Tibial nerve (tissue), 4 donors: Measurements from ENCODE around the gene PRKAG1. TPM values are rescaled to one million over a fixed set of nuclear protein-coding genes. Genes with fewer than 3 reads are reported as not detected.

ENCODE experiments used
- DNase-seq, 2 donors: peaks; one replicate each; pipeline ENCODE4 v3.0.0-alpha.2; 2019; ENCODE audit warnings: low spot score in 2 of 2
- H3K27ac ChIP-seq, 4 donors: fragments of 200-600 bp; sonication (generic) in 3 of 4; one replicate each; pipeline ENCODE4 v1.5.1; 2017 to 2019; ENCODE audit warnings: mild to moderate bottlenecking in 1 of 4
- H3K27me3 ChIP-seq, 2 donors: fragments of 200-600 bp; sonication (generic) in 1 of 2; one replicate each; pipeline versions ENCODE4 v1.5.1 to v1.6.0; 2017 to 2019
- H3K36me3 ChIP-seq, 3 donors: fragments of 200-600 bp; sonication (generic); one replicate each; pipeline ENCODE4 v1.5.1; 2018 to 2019
- H3K4me1 ChIP-seq, 4 donors: fragments of 200-600 bp; sonication (generic) in 3 of 4; one replicate each; pipeline ENCODE4 v1.5.1; 2017 to 2019
- H3K4me3 ChIP-seq, 4 donors: fragments of 200-600 bp; sonication (generic) in 3 of 4; one replicate each; pipeline ENCODE4 v1.5.1; 2017 to 2019; ENCODE audit warnings: mild to moderate bottlenecking in 1 of 4, moderate library complexity in 1 of 4
- H3K9me3 ChIP-seq, 4 donors: fragments of 200-600 bp; sonication (generic) in 3 of 4; one replicate each; pipeline ENCODE4 v1.5.1; 2017 to 2019
- EP300 ChIP-seq, 2 donors: sonication (generic); formaldehyde crosslinking; IDR thresholded peaks; one replicate each; pipeline ENCODE4 v1.6.1; 2017; ENCODE audit warnings: antibody characterized with exemption in 2 of 2, mild to moderate bottlenecking in 1 of 2
- POLR2A ChIP-seq, 2 donors: fragments of 450-650 bp; IDR thresholded peaks; one replicate each; pipeline ENCODE4 v1.6.1; 2017; ENCODE audit warnings: antibody characterized with exemption in 2 of 2, mild to moderate bottlenecking in 2 of 2, moderate library complexity in 2 of 2
- WGBS, 2 donors: methylation state at CpG; one replicate each; pipeline ENCODE4 v1.1.5; 2018; 5-methylcytosine and 5-hydroxymethylcytosine counted together
- total RNA-seq, 4 donors: library from RNA; depleted of rRNA; stranded (reverse); fragments of >200 nt; gene quantifications; one replicate each; pipeline ENCODE4 v1.1.0, GENCODE V29; 2016
- TF ChIP-seq, protein P1 (sequence below), 5 experiments: fragments of 200-600 bp in 3 of 5; fragments of 450-650 bp in 2 of 5; sonication (generic) in 3 of 5; IDR thresholded peaks; one replicate each; pipeline ENCODE4 v1.5.1; 2016 to 2019; ENCODE audit warnings: antibody characterized with exemption in 5 of 5, mild to moderate bottlenecking in 3 of 5, moderate library complexity in 2 of 5

The PRKAG1 gene
- total RNA-seq, 4 donors from 2014 or later, result 40.6 to 60.7 (median 46.1) TPM

DNA sequence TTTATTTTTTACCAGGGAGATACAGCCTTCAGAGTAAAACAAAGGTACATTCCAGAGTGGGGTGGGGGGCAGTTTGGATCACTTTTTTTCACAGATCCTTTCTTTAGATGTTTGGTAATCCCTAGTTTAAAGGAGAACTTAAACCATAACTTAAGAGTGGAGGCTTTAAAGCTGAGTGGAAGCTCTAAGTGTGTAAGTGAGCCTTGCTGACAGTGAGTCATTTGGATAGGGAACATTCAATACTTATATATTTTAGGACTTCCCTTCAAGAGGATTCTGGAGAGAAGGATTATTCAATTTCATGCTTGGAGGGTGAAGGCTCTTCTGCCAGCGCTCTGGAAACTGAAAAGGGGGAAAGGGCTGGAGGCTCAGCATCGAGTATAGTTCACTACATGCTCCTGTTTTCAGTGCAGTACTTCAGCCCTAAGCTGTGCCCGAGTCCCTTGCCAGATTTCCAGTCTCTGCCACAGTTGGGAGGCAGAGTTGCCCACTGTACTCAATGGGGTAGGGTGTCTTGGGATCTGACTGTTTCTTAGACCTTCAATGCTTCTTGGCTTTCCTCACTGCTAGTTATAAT is 8.4 kb downstream of the PRKAG1 start:
- 84 to 93% methylated on average over 3 of the region's 3 CpGs for WGBS, 2 donors
- H3K9me3 ChIP-seq, result no peaks in the 10 kb centered on the region
- peaks cover 0 to 8% (median 0%) of the 10 kb centered on the region in 4 donors for H3K4me1 ChIP-seq
- H3K4me3 ChIP-seq, result no peak overlapping the region
- H3K36me3 ChIP-seq, result peaks cover 0 to 77% (median 13%) of the 10 kb centered on the region in 3 donors
- no peak for DNase-seq
- no peak for TF ChIP-seq EP300 (IDR thresholded peaks at IDR 0.05)
- TF ChIP-seq, protein P1, sequence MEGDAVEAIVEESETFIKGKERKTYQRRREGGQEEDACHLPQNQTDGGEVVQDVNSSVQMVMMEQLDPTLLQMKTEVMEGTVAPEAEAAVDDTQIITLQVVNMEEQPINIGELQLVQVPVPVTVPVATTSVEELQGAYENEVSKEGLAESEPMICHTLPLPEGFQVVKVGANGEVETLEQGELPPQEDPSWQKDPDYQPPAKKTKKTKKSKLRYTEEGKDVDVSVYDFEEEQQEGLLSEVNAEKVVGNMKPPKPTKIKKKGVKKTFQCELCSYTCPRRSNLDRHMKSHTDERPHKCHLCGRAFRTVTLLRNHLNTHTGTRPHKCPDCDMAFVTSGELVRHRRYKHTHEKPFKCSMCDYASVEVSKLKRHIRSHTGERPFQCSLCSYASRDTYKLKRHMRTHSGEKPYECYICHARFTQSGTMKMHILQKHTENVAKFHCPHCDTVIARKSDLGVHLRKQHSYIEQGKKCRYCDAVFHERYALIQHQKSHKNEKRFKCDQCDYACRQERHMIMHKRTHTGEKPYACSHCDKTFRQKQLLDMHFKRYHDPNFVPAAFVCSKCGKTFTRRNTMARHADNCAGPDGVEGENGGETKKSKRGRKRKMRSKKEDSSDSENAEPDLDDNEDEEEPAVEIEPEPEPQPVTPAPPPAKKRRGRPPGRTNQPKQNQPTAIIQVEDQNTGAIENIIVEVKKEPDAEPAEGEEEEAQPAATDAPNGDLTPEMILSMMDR (IDR thresholded peaks at IDR 0.05), result no peak
- TF ChIP-seq POLR2A (IDR thresholded peaks at IDR 0.05), result no peak
- peaks cover 0 to 4% of the 10 kb centered on the region in 2 donors for H3K27me3 ChIP-seq
- H3K27ac ChIP-seq, result no peak overlapping the region

GRCh38 chr12:49008943-49009342 is 9.6 kb downstream of the PRKAG1 start:
- WGBS, 2 donors, result 78 to 94% methylated on average over 1 of the region's 1 CpG
- H3K4me1 ChIP-seq, result no peaks in the 10 kb centered on the region
- H3K27me3 ChIP-seq, result peaks cover 0 to 5% of the 10 kb centered on the region in 2 donors
- H3K4me3 ChIP-seq, result no peak overlapping the region
- H3K27ac ChIP-seq, result no peak overlapping the region
- H3K9me3 ChIP-seq, result no peaks in the 10 kb centered on the region
- no peak for TF ChIP-seq EP300 (IDR thresholded peaks at IDR 0.05)
- no peak for TF ChIP-seq POLR2A (IDR thresholded peaks at IDR 0.05)
- TF ChIP-seq, protein P1 (IDR thresholded peaks at IDR 0.05), result no peak
- no peak for DNase-seq
- H3K36me3 ChIP-seq, result peaks cover 0 to 89% (median 18%) of the 10 kb centered on the region in 3 donors

DNA sequence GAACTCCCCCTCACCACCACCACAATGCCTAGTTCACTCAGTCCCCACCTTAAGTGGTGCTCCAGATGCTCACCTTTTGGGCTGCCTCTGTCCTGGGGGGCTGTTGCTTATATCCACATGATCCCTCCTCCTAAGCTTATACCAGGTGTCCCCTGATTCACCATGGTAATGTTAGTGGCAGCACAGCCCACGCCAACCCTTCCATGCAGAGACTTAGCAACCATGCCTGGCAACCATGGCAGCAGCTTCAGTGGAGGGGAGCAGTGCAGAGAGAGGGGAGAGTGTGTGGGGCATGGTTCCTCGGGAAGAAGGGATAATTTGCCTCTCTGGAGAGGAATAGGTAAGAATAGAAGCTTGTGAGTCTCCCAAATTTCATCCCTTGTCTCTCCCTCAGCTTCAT is 18.2 kb downstream of the PRKAG1 start:
- no peak for DNase-seq
- TF ChIP-seq EP300 (IDR thresholded peaks at IDR 0.05), result no peak
- TF ChIP-seq, protein P1 (IDR thresholded peaks at IDR 0.05), result no peak
- no peak for TF ChIP-seq POLR2A (IDR thresholded peaks at IDR 0.05)
- H3K9me3 ChIP-seq, result no peaks in the 10 kb centered on the region
- H3K4me1 ChIP-seq, result peaks cover 0 to 48% (median 34%) of the 10 kb centered on the region in 4 donors
- peaks cover 0 to 78% of the 10 kb centered on the region in 2 donors for H3K27me3 ChIP-seq
- no peak overlapping the region for H3K4me3 ChIP-seq
- WGBS, 2 donors, result 77 to 97% methylated on average over 2 of the region's 2 CpGs
- no peak overlapping the region for H3K27ac ChIP-seq
- peaks cover 0 to 51% (median 12%) of the 10 kb centered on the region in 3 donors for H3K36me3 ChIP-seq

- Histone ChIP-seq H3K9me3 (no peaks in the 10 kb centered on the region), H3K36me3 (peaks cover 0 to 43% (median 12%) of the 10 kb centered on the region in 3 donors), H3K4me1 (peaks cover 0 to 56% (median 35%) of the 10 kb centered on the region in 4 donors), H3K27me3 (peaks cover 0 to 84% of the 10 kb centered on the region in 2 donors), H3K4me3 (peak within 1 kb of the TSS; percentile 18 to 58 (median 34)), H3K27ac (no peak within 1 kb of the TSS)
- DNase-seq, result no peak
- WGBS, 2 donors, result 1 to 6% methylated on average over 23 to 26 of the region's 30 CpGs
- TF ChIP-seq, protein P1 (IDR thresholded peaks at IDR 0.05), result no peak
- TF ChIP-seq EP300 (IDR thresholded peaks at IDR 0.05) (no peak), POLR2A (IDR thresholded peaks at IDR 0.05) (no peak)
These were observed 19.0 kb downstream of the PRKAG1 start, which contains the start of gene DDN for GRCh38 chr12:48999371-49000131. TSS of gene DDN (minus strand) at chr12:48999375. CDS start at chr12:48999287, 88 bp downstream.
